Femur (tissue), 1 donor: Measurements from ENCODE around the gene GTPBP1.

Experiments used
- DNase-seq: peaks from one replicate; pipeline ENCODE4 v3.0.0-alpha.2; 2017

The GTPBP1 gene

GRCh38 chr22:38704654-38705234, 1.0 kb upstream of the GTPBP1 start:
- DNase-seq: no peak

GRCh38 chr22:38706101-38706900, 557 bp downstream of the GTPBP1 start:
- peak; percentile 74 for DNase-seq

GRCh38 chr22:38706901-38707195, 1.1 kb downstream of the GTPBP1 start:
- no peak for DNase-seq

- DNase-seq: no peak
These were observed 1.6 kb downstream of the GTPBP1 start for GRCh38 chr22:38707346-38707745.

GRCh38 chr22:38707984-38708383, 2.2 kb downstream of the GTPBP1 start:
- no peak for DNase-seq

GRCh38 chr22:38709306-38709705, 3.6 kb downstream of the GTPBP1 start:
- DNase-seq: no peak

- no peak for DNase-seq
These were observed 4.6 kb downstream of the GTPBP1 start for GRCh38 chr22:38710351-38710750.

- DNase-seq: no peak
These were observed 5.1 kb downstream of the GTPBP1 start for GRCh38 chr22:38710866-38711265.

- no peak for DNase-seq
These were observed 6.9 kb downstream of the GTPBP1 start for GRCh38 chr22:38712486-38713207.

- no peak for DNase-seq
These were observed 8.2 kb downstream of the GTPBP1 start for GRCh38 chr22:38713921-38714320.

GRCh38 chr22:38715176-38715764, 9.5 kb downstream of the GTPBP1 start:
- DNase-seq: no peak

GRCh38 chr22:38715852-38716251, 10.1 kb downstream of the GTPBP1 start:
- no peak for DNase-seq

GRCh38 chr22:38716271-38716670, 10.5 kb downstream of the GTPBP1 start:
- no peak for DNase-seq

GRCh38 chr22:38716826-38717225, 11.1 kb downstream of the GTPBP1 start:
- no peak for DNase-seq

- DNase-seq: no peak
These were observed 11.5 kb downstream of the GTPBP1 start for GRCh38 chr22:38717244-38717643.

- DNase-seq: no peak
These were observed 12.7 kb downstream of the GTPBP1 start for GRCh38 chr22:38718414-38718813.

- DNase-seq: no peak
These were observed 13.5 kb downstream of the GTPBP1 start for GRCh38 chr22:38719196-38719595.

GRCh38 chr22:38720350-38720749, 14.6 kb downstream of the GTPBP1 start:
- DNase-seq: no peak

GRCh38 chr22:38721551-38721950, 15.8 kb downstream of the GTPBP1 start:
- no peak for DNase-seq

GRCh38 chr22:38724176-38724575, 18.4 kb downstream of the GTPBP1 start:
- DNase-seq: no peak

- no peak for DNase-seq
These were observed 19.3 kb downstream of the GTPBP1 start for GRCh38 chr22:38724926-38725571.

- no peak for DNase-seq
These were observed 20.3 kb downstream of the GTPBP1 start for GRCh38 chr22:38725900-38726655.
